Activated CD8-positive, alpha-beta memory T cell treated with anti-CD3 and anti-CD28 coated beads for 1 hour (primary cell): Measurements from ENCODE around the gene SPANXB1.
"Not testable (repeated sequence)": the region's sequence is repeated elsewhere in the genome, so short reads cannot be mapped to it uniquely, and the experiment has no call there.

Source experiments
- DNase-seq, 2 donors: peaks; one replicate each; pipeline ENCODE4 v3.0.0-alpha.2; 2020; ENCODE audit warnings: low read depth in 1 of 2; ENCODE audit errors: extremely low read depth in 1 of 2

Gene SPANXB1

GRCh38 chrX:141002568-141002967, at the start of gene SPANXB1:
TSS of gene SPANXB1 (plus strand) at chrX:141002594. CDS start at chrX:141002694, 100 bp downstream.
- DNase-seq: not testable (repeated sequence)

- no peak for DNase-seq
Measured at GRCh38 chrX:140967036-140967435, 35.4 kb upstream of the SPANXB1 start.

GRCh38 chrX:140971099-140971795, 31.1 kb upstream of the SPANXB1 start:
- no peak for DNase-seq

GRCh38 chrX:140975472-140975871, 26.9 kb upstream of the SPANXB1 start:
- no peak for DNase-seq

GRCh38 chrX:140980271-140980670, 22.1 kb upstream of the SPANXB1 start:
- no peak for DNase-seq

GRCh38 chrX:140983730-140984129, 18.7 kb upstream of the SPANXB1 start:
- DNase-seq: no peak

- DNase-seq: not testable (repeated sequence)
Measured at GRCh38 chrX:141005243-141005642, 2.8 kb downstream of the SPANXB1 start.

GRCh38 chrX:141044246-141044645, 41.9 kb downstream of the SPANXB1 start:
- DNase-seq: not testable (repeated sequence)

- not testable (repeated sequence) for DNase-seq
Measured at GRCh38 chrX:141049878-141050277, 47.5 kb downstream of the SPANXB1 start.

- DNase-seq: not testable (repeated sequence)
Measured at GRCh38 chrX:141052098-141052497, 49.7 kb downstream of the SPANXB1 start.
